Lower leg skin (tissue), 3 donors: ENCODE measurements around the gene OR4C6.

Source experiments
- POLR2A ChIP-seq, 2 donors: fragments of 450-650 bp; IDR thresholded peaks; one replicate each; pipeline ENCODE4 v1.6.1; 2016 to 2017; ENCODE audit warnings: antibody characterized with exemption in 2 of 2, mild to moderate bottlenecking in 1 of 2, moderate library complexity in 1 of 2
- TF ChIP-seq, protein P1 (sequence below), 3 donors: fragments of 450-650 bp; IDR thresholded peaks; one replicate each; pipeline ENCODE4 v1.5.1; 2016; ENCODE audit warnings: antibody characterized with exemption in 3 of 3, mild to moderate bottlenecking in 3 of 3, moderate library complexity in 2 of 3

DNA sequence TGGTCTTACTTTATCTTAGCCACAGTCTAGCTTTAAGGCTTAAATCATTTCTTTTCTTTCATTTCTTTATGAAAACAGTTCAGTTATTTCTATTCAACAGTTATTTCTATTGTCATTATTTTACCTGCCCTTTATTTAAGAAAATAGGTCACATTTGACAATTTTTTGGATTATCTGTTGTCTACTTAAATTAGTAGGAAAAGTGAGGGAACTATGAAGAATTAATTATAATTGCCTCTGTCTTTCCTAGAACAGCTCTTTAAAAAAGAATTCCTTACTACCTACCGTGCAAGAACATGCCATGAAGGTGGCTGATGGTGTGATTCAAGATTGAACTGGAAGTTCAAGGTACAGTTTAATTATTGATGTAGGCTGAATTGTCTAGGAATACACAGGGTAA lies at the start of gene OR4C6:
- TF ChIP-seq POLR2A (IDR thresholded peaks at IDR 0.05) = no peak
- TF ChIP-seq, protein P1, sequence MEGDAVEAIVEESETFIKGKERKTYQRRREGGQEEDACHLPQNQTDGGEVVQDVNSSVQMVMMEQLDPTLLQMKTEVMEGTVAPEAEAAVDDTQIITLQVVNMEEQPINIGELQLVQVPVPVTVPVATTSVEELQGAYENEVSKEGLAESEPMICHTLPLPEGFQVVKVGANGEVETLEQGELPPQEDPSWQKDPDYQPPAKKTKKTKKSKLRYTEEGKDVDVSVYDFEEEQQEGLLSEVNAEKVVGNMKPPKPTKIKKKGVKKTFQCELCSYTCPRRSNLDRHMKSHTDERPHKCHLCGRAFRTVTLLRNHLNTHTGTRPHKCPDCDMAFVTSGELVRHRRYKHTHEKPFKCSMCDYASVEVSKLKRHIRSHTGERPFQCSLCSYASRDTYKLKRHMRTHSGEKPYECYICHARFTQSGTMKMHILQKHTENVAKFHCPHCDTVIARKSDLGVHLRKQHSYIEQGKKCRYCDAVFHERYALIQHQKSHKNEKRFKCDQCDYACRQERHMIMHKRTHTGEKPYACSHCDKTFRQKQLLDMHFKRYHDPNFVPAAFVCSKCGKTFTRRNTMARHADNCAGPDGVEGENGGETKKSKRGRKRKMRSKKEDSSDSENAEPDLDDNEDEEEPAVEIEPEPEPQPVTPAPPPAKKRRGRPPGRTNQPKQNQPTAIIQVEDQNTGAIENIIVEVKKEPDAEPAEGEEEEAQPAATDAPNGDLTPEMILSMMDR (IDR thresholded peaks at IDR 0.05) = no peak
